GM12878 (cell line): Measurements from ENCODE around the gene PDXP. TPM values are rescaled to one million over a fixed set of nuclear protein-coding genes. Genes with fewer than 3 reads are reported as not detected.

ENCODE experiments used
- ATAC-seq: fragments of 200-7000 bp; cut with Tn5 transposase; 3 replicates; pipeline ENCODE4 v1.9.1; 2020; ENCODE audit warnings: mild to moderate bottlenecking, moderate library complexity
- BruUV-seq: library from RNA; stranded (reverse); fragments of 400-500 nt; replicated peaks from 2 replicates; lab custom pipeline; 2021; lab: Mats Ljungman, UMichigan
- CTCF ChIA-PET: fragments of 300-600 bp; sonication (Branson Sonifier 250); formaldehyde crosslinking; extraction: SDS; loops from one replicate; lab custom pipeline; 2021; ENCODE audit warnings: inconsistent platforms; lab: Yijun Ruan, JAX
- POLR2A ChIA-PET: fragments of 350-600 bp; formaldehyde crosslinking; extraction: SDS; loops from one replicate; lab custom pipeline; 2021; ENCODE audit warnings: inconsistent platforms; lab: Charles Lee
- RAD21 ChIA-PET: fragments of 300-600 bp; sonication (Branson Sonifier 250); formaldehyde crosslinking; loops from one replicate; lab custom pipeline; 2023; ENCODE audit warnings: antibody characterized with exemption; ENCODE audit not compliant: unreplicated experiment; lab: Charles Lee
- SMC1A ChIA-PET: fragments of 300-600 bp; sonication (Branson Sonifier 250); formaldehyde crosslinking; loops from one replicate; lab custom pipeline; 2023; ENCODE audit not compliant: unreplicated experiment, uncharacterized antibody; lab: Charles Lee
- DNase-seq: peaks from one replicate; pipeline ENCODE4 v3.0.0-alpha.2; 2011; ENCODE audit warnings: low read depth, low spot score
- FAIRE-seq: peaks from 3 replicates; lab custom pipeline; 2011; peaks lifted over from hg19 to GRCh38; lab: Jason Lieb, UNC
- H2AFZ ChIP-seq: 2 replicates; pipeline ENCODE4 v1.6.0; 2011; ENCODE audit warnings: low read depth, low read length, control low read depth; ENCODE audit not compliant: control insufficient read depth
- H3K27ac ChIP-seq: 2 replicates; pipeline ENCODE4 v1.5.1; 2011; ENCODE audit warnings: control low read depth; ENCODE audit not compliant: control insufficient read depth, insufficient read depth
- H3K27me3 ChIP-seq, 2 experiments: replicated peaks in 1 of 2; 2 replicates each; pipeline versions ENCODE4 v1.6.0 to v1.6.1; 2011; ENCODE audit warnings: low read length in 1 of 2; ENCODE audit not compliant: control insufficient read depth in 2 of 2, insufficient read depth in 2 of 2
- H3K36me3 ChIP-seq, 2 experiments: 2 replicates each; pipeline ENCODE4 v1.5.1; 2011; ENCODE audit warnings: low read length in 1 of 2; ENCODE audit not compliant: control insufficient read depth in 2 of 2, insufficient read depth in 2 of 2
- H3K4me1 ChIP-seq: 2 replicates; pipeline ENCODE4 v1.6.1; 2011; ENCODE audit warnings: mild to moderate bottlenecking, low read length, moderate library complexity, mixed read lengths; ENCODE audit not compliant: control insufficient read depth, insufficient read depth
- H3K4me2 ChIP-seq: 2 replicates; pipeline ENCODE4 v1.6.0; 2011; ENCODE audit warnings: control low read depth; ENCODE audit not compliant: control insufficient read depth, insufficient read depth
- H3K4me3 ChIP-seq: fragments of 200-600 bp; sonication (generic); 2 replicates; pipeline ENCODE4 v1.5.1; 2016
- H3K79me2 ChIP-seq: 2 replicates; pipeline ENCODE4 v1.6.0; 2011; ENCODE audit warnings: low read length; ENCODE audit not compliant: control insufficient read depth, insufficient read depth
- H3K9ac ChIP-seq: 2 replicates; pipeline ENCODE4 v1.8.0; 2011; ENCODE audit warnings: low read length, control low read depth, mixed read lengths; ENCODE audit not compliant: control insufficient read depth, insufficient read depth
- H3K9me3 ChIP-seq: replicated peaks from 3 replicates; pipeline ENCODE4 v1.5.1; 2011; ENCODE audit warnings: mild to moderate bottlenecking, low read length; ENCODE audit not compliant: control insufficient read depth, insufficient read depth
- H4K20me1 ChIP-seq: 2 replicates; pipeline ENCODE4 v1.6.0; 2011; ENCODE audit not compliant: control insufficient read depth, insufficient read depth
- EP300 ChIP-seq, 2 experiments: fragments of 150-350 bp in 1 of 2; IDR thresholded peaks; 2 replicates each; pipeline ENCODE4 v1.6.1; 2011 to 2012; ENCODE audit warnings: low read depth in 2 of 2, low read length in 2 of 2, borderline replicate concordance in 1 of 2, improper control_type of control experiment in 1 of 2, inconsistent platforms in 1 of 2; ENCODE audit not compliant: control insufficient read depth in 1 of 2
- SREBF2 ChIP-seq: IDR thresholded peaks from 2 replicates; pipeline ENCODE4 v1.6.1; 2012; ENCODE audit warnings: mild to moderate bottlenecking, low read length
- STAT3 ChIP-seq: IDR thresholded peaks from 2 replicates; pipeline ENCODE4 v1.6.1; 2011; ENCODE audit warnings: low read depth, low read length, improper control_type of control experiment
- TCF12 ChIP-seq: IDR thresholded peaks from 2 replicates; pipeline ENCODE4 v1.6.1; 2011; ENCODE audit warnings: low read depth, mild to moderate bottlenecking, low read length
- YY1 ChIP-seq: IDR thresholded peaks from 2 replicates; pipeline ENCODE4 v1.6.1; 2011; ENCODE audit warnings: low read depth, mild to moderate bottlenecking, low read length
- ZNF207 ChIP-seq: fragments of 450-650 bp; IDR thresholded peaks from 2 replicates; pipeline ENCODE4 v1.6.1; 2014; ENCODE audit warnings: antibody characterized with exemption, mild to moderate bottlenecking, borderline replicate concordance
- WGBS: methylation state at CpG from one replicate; pipeline ENCODE4 v1.1.6; 2016; ENCODE audit warnings: low lambda C conversion rate; ENCODE audit not compliant: insufficient replicate concordance, insufficient coverage; ENCODE audit errors: missing lambda C conversion rate; 5-methylcytosine and 5-hydroxymethylcytosine counted together
- in situ Hi-C: fragments of 300-500 bp; cut with MboI; formaldehyde crosslinking; loops from 9 replicates; pipeline ENCODE4 v1.14.3; 2018; ENCODE audit warnings: mixed read lengths
- intact Hi-C: fragments of 100-400 bp; cut with micrococcal nuclease; formaldehyde crosslinking; loops from one replicate; pipeline ENCODE4 v1.14.2; 2022; ENCODE audit not compliant: unreplicated experiment
- polyA plus RNA-seq, 11 experiments: library from polyadenylated mRNA; depleted of rRNA in 4 of 11; unstranded in 6 of 11; stranded (reverse) in 5 of 11; fragments of >200 nt; fragmentation: Nextera tagmentation in 4 of 11; fragmentation: Illumina TruSeq in 1 of 11; extraction: Ambion mirVana in 4 of 11; extraction: Trizol in 1 of 11; gene quantifications; 1 replicate in 1 of 11; 2 replicates in 10 of 11; pipeline versions ENCODE4 v1.2.1 to v1.2.3, GENCODE V29; 2011 to 2016; ENCODE audit warnings: inconsistent platforms in 2 of 11, missing spikeins in 2 of 11, low read depth in 1 of 11
- total RNA-seq, 4 experiments: library from RNA; depleted of rRNA in 3 of 4; stranded (reverse); fragments of >200 nt in 3 of 4; fragmentation: Illumina TruSeq in 1 of 4; extraction: Trizol in 1 of 4; gene quantifications; 2 replicates each; pipeline versions ENCODE4 v1.2.1 to v1.2.3, GENCODE V29; 2013 to 2021

Gene PDXP
- total and polyA plus RNA-seq, 10 of the 15 experiments (the other 5 are each of a cell fraction or from before 2014, with no cell fraction given): 4.4 to 56.7 (median 34.6) TPM

- FAIRE-seq: no peak
- no peaks in the 10 kb centered on the region for H3K27me3 ChIP-seq
- POLR2A ChIA-PET: interaction anchor here (1.0 to 9.6 kb wide), 7 partner anchors 9 to 54 kb away, joined by 3 to 209 read pairs (median 6); partner anchors contain the start of genes LGALS1 and NOL12
- TF ChIP-seq EP300 (IDR thresholded peaks at IDR 0.05; ENCODE audit: borderline replicate concordance in 1 of 2, control insufficient read depth in 1 of 2, low read depth in 2 of 2, low read length in 2 of 2) (no peak), YY1 (no peak), ZNF207 (no peak), TCF12 (no peak), STAT3 (no peak), SREBF2 (no peak)
- peaks cover 12% of the 10 kb centered on the region for H3K4me1 ChIP-seq
- RAD21 ChIA-PET: interaction anchor here (1.2 to 9.1 kb wide), 13 partner anchors 11 to 293 kb away, joined by 3 to 173 read pairs (median 9); partner anchors contain the start of genes ANKRD54, C22orf23, GCAT and GGA1
- ATAC-seq: no peak
- no peak overlapping the region for H2AFZ ChIP-seq
- no peaks in the 10 kb centered on the region for H4K20me1 ChIP-seq
- no TSS peak for BruUV-seq
- in situ Hi-C loops (no loop called here), intact Hi-C loops (loop anchor here (1.0 to 2.0 kb wide), 2 partner anchors 21 to 202 kb away; no protein-coding TSS in a partner anchor)
- peak overlapping the region; percentile 82 for H3K4me3 ChIP-seq
- peaks cover 51% of the 10 kb centered on the region for H3K79me2 ChIP-seq
- CTCF ChIA-PET: interaction anchor here (0.8 to 11.7 kb wide), 16 partner anchors 15 to 293 kb away, joined by 3 to 414 read pairs (median 6); partner anchors contain the start of genes C22orf23, GGA1, LGALS1 and NOL12
- H3K9me3 ChIP-seq: no peaks in the 10 kb centered on the region
- DNase-seq: no peak
- H3K9ac ChIP-seq: peak overlapping the region; percentile 70
- peaks cover 0 to 7% of the 10 kb centered on the region in 2 experiments; a peak in 2 of 4 replicates for H3K36me3 ChIP-seq
- H3K27ac ChIP-seq: no peak overlapping the region
- WGBS: 0% methylated on average over 2 of the region's 2 CpGs
- SMC1A ChIA-PET: interaction anchor here (1.0 to 7.9 kb wide), 10 partner anchors 11 to 203 kb away, joined by 3 to 157 read pairs (median 21); partner anchors contain the start of genes GCAT, GGA1, LGALS1 and NOL12
- H3K4me2 ChIP-seq: peak overlapping the region; percentile 96
Observed at GRCh38 chr22:37660709-37661045, 2.2 kb downstream of the PDXP start.
